Measurements from ENCODE around the gene ATAD2B.

GRCh38 chr2:23871206-23871605, 55.7 kb downstream of the ATAD2B start:
- no peak for TF ChIP-seq POLR2A (IDR thresholded peaks at IDR 0.05)
- TF ChIP-seq, protein P1, sequence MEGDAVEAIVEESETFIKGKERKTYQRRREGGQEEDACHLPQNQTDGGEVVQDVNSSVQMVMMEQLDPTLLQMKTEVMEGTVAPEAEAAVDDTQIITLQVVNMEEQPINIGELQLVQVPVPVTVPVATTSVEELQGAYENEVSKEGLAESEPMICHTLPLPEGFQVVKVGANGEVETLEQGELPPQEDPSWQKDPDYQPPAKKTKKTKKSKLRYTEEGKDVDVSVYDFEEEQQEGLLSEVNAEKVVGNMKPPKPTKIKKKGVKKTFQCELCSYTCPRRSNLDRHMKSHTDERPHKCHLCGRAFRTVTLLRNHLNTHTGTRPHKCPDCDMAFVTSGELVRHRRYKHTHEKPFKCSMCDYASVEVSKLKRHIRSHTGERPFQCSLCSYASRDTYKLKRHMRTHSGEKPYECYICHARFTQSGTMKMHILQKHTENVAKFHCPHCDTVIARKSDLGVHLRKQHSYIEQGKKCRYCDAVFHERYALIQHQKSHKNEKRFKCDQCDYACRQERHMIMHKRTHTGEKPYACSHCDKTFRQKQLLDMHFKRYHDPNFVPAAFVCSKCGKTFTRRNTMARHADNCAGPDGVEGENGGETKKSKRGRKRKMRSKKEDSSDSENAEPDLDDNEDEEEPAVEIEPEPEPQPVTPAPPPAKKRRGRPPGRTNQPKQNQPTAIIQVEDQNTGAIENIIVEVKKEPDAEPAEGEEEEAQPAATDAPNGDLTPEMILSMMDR (IDR thresholded peaks at IDR 0.05): no peak

Data from heart left ventricle (tissue), 13 donors.